Measurements from ENCODE around the gene AGAP1. TPM values are rescaled to one million over a fixed set of nuclear protein-coding genes. Genes with fewer than 3 reads are reported as not detected.

The AGAP1 gene
- polyA plus RNA-seq, 4 donors: 17.5 to 19.9 (median 19.3) TPM

DNA sequence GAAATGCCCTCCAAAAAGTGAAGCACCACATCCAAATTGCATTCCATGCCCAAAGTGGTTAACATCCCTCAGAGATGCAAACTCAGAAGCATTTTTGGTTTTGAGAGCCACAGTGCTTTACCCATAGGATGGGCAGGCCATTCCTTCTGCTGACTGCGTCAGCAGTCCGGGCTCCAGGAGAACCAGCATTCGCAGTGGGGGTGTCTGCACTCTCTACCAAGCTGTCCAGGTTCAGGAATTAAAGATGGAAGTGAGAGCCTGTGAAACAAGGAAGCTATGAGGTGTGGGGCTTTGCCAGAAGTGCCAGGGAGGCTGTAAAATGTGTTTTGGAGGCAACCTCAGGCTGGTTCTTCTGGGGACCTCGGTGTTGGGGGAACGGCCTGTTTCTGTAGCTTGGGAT, 205.7 kb downstream of the AGAP1 start:
- DNase-seq (ENCODE audit: low read depth in 4 of 4, low spot score in 3 of 4): no peak

DNA sequence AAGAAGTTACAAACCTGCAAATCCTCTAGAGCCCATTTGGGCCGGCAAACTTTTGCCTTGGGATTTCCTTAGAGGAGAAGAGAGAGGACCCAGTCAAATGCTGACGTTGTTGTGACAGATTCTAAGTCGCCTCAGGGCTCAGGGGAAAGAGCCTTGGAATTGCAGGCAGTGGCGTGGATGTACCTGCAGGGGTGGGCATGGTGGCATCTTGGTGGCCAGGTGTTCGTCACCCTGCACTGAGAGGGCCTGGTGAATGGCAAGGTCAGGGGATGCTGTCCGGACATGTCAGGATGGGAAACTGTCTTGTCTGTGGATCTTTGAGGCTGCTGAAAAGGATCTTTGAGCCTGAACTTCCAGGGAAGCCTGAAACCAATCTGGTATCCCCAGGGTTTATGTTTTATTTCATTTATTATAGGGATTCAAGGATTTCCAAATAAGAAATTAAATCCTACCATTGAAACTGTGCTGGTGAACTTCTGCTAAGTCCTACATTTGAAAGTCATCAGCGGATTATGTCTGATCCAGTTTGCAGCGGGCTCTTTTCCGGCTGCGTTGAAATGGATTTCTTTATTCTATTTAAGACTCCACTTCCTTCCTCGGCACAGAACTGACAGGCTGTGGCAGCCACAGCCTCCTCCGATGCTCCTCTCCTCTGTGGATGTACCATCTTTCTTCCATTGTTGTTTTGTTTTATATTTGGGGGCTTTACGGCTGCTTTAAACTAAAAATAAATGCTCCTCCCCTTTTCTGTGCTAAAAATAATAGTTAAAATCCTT, 207.6 kb downstream of the AGAP1 start:
- DNase-seq (ENCODE audit: low read depth in 4 of 4, low spot score in 3 of 4): no peak

DNA sequence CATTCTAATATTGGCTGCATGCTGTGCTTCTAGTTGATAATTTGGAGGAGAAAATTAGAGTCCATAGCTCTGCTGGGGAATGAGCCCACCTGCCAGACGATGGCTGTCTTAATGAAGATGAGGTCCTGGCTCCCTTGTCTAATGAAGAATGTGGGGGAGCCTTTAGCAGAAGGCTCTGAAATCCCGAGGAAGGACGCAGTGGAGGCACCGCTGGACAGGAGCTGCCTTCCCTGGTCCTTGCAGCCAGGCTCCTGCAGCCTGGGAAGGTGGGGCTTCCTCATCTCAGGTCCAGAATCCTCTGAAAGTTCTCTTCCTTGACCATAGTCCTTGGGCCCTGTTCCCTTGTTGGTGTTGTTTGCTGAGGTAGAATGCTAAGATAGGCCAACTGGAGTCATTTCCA, 208.3 kb downstream of the AGAP1 start:
- no peak for DNase-seq (ENCODE audit: low read depth in 4 of 4, low spot score in 3 of 4)

DNA sequence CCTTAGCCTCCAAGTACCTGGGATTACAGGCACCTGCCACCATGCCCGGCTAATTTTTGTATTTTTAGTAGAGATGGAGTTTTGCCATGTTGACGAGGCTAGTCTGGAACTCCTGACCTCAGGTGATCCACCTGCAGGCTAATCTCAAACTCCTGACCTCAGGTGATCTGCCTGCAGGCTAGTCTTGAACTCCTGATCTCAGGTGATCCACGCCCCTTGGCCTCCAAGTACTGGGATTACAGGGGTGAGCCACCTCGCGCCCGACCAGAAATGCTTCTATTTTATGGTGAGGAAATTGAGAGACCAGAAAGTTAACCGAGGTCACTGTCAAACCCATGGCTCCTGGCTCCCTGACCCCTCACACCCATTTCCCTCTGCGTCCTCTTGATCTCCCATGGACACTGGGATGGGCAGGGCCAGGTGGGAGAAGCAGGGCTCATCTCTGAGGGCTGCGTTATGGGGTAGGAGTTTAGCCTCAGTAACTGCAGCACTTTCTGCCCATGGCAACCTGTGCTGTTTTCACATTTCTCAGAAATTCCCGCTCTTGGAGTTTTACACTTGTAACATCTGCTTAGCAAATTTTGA, 210.0 kb downstream of the AGAP1 start:
- no peak for DNase-seq (ENCODE audit: low read depth in 4 of 4, low spot score in 3 of 4)

DNA sequence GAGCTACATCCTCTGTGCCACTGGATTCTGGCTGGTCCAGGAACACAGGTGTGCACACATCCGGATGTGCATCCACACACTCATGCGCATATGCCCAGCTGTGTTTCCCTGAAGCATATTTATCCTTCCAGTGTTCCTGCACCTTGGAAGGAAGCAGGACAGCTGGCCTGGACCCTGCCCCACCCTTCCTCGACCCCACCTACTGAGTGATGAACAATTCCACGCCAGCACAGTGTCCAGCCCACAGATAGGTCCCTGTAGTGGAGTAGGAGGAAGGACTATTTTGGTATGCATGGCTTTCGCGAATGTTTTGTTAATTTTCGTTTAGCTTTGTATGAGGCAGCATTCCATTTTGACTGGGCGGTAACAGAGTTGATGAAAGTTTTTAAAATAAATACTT, 211.5 kb downstream of the AGAP1 start:
- DNase-seq (ENCODE audit: low read depth in 4 of 4, low spot score in 3 of 4): no peak

DNA sequence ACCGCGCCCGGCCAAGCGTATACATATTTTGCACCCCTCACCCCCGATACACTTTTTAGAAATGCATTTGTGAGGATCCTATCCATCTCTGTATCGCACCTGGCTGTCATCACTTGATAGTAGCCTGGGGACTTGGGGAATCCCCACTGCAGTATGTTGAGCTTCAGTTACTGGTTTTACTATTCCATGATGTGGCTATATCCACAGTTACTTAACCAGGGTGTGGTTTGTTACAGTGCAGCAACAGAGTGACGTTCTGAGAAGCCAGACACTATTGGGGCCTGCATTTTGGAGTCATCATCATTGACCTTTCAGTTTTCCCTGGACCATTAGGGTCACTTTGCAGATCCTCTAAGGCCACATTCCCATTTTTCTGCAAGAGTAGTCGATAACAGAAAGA, 212.7 kb downstream of the AGAP1 start:
- DNase-seq (ENCODE audit: low read depth in 4 of 4, low spot score in 3 of 4): no peak

DNA sequence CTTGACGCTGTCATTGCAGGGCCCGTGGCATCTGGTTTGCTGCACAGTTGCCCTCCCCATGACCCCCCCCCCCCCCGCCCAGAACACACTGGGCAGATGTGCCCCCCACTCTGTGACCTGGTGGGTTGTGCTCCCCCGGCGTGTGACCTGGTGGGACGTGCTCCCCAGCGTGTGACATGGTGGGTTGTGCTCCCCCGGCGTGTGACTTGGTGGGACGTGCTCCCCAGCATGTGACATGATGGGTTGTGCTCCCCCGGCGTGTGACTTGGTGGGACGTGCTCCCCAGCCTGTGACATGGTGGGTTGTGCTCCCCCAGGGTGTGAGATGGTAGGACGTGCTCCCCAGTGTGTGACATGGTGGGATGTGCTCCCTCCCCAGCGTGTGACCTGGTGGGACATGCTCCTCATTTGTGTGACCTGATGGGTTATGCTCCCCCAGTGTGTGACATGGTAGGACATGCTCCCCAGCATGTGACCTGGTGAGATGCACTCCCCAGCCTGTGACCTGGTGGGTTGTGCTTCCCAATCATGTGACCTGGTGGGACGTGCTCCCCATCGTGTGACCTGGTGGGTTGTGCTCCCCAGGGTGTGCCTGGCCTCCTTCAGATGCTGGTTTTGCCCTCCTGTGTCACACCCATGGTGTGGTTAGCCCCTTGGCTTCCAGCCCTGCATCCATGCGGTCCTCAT, 213.7 kb downstream of the AGAP1 start:
- DNase-seq (ENCODE audit: low read depth in 4 of 4, low spot score in 3 of 4): no peak

DNA sequence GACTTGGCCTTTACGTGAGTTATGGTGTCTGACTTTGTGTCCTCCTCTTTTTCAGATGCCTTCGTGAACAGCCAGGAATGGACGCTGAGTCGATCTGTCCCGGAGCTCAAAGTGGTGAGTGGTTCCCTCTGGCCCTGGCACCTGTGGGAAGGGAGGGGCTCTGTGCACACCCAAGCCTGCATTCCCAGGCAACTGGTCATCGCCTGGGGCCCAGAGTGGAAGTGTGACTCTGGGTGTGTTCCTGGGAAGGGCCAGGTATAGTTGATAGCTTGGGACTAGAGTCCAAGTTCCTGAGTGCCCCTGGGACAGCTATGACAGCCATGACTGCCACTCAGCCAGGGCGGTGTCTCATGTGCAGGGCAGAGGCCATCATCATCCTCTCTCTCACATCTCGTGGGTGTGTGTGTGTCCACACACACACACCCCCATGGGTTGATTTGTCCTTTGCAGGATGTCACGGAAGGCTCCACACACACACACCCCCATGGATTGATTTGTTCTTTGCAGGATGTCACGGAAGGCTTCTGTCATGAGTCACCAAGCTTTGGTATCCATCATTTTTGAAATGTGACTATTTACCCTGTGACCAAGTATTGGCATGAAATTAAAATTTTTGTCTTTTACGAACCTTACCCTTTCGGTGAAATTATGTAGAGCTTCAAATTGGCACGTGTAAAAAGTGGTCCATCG, 215.4 kb downstream of the AGAP1 start:
- DNase-seq (ENCODE audit: low read depth in 4 of 4, low spot score in 3 of 4): no peak

DNA sequence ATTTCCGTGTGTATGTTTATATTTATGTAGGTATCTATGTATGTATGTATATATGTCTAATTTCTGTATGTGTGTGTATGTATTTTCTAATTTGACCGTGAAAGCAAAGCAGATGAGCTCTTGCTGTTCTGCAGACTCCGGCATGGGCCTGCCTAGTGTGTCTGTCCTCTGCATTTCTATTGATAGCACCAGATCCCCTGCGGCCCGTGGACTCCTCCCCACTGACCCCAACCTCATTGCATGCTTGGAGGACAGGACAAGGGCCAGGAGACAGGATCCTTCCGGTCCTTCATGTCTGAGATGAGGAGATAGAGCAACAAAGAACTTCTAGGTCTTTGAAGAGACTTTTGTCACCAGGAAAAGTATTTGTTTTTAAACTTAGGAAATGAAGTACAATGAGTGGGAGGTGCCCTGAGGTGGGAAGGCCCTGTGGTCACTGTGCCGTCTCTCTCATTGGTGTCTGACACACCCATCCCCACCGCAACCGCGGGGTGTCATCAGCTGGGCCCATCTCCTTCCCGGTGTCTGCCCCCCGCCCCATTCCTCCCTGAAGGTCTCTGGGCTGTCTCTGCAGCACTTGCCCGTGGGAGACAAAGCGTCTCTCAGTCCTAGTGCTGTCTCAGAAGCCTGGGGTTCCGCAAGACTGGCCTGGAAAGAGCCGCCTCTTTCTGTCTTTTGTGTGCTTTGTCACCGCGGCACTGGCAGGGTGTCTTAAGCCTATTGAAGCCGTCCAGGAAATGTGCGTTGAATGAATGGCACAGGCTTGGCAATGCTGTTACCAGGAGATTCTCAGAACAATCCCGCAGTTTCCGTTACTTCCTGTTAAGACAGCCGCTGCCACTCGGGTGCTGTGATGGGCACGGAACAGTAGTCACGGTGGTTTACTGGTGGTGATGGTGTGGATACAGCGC, 216.4 kb downstream of the AGAP1 start:
- DNase-seq (ENCODE audit: low read depth in 4 of 4, low spot score in 3 of 4): no peak

DNA sequence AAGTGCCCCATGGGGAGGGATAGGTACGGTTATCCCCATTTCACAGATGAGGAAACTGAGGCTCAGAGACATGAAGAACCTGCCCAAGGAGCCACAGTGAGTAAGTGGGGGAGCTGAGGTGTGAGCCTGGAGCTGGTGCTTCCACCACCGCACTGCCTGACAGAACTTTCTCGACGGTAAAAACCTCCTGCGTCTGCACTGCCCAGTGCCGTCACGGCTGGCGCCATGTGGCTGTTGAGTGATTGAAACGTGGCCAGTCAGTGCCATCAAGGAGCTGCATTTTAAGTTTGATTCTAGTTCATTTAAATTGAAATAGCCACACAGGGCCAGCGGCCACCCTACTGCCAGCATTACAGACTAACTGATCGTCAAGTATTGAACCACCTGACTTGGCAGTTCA, 217.1 kb downstream of the AGAP1 start:
- DNase-seq (ENCODE audit: low read depth in 4 of 4, low spot score in 3 of 4): no peak

DNA sequence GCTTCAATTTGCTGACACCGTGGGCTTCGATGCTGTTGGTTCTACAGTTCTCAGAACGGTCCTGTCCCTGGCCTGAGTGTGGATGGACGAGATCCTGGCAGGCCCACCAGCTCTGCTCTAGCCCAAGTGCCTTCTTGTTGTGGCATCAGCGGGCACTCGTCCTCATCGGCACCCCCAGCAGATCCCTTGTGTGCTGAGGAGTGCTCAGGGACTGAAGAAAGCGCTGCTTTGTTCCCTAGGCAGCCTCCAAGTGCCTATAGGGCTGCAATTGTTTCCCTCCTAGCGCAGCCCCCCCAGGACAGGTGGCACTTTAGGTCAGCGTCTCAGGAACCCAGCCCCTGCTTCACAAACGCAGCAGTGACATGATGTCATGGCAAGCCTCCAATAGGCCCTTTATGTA, 217.7 kb downstream of the AGAP1 start:
- DNase-seq (ENCODE audit: low read depth in 4 of 4, low spot score in 3 of 4): no peak

DNA sequence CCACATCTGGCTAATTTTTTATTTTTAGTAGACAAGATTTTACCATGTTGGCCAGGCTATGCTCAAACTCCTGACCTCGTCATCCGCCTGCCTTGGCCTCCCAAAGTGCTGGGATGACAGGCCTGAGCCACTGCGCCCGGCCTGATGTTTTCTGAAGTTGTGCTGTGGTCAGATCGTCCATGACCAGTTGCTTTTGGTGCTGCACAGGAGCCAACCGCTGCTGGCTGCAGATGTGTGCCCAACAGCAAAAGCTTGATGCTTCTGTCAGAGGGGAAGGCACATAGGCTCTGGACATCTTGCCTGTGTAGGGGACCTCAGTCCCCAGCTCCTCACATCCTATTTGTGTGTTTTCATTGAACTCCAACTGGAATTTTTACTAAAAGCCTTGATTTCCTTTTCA, 218.3 kb downstream of the AGAP1 start:
- DNase-seq (ENCODE audit: low read depth in 4 of 4, low spot score in 3 of 4): no peak

DNA sequence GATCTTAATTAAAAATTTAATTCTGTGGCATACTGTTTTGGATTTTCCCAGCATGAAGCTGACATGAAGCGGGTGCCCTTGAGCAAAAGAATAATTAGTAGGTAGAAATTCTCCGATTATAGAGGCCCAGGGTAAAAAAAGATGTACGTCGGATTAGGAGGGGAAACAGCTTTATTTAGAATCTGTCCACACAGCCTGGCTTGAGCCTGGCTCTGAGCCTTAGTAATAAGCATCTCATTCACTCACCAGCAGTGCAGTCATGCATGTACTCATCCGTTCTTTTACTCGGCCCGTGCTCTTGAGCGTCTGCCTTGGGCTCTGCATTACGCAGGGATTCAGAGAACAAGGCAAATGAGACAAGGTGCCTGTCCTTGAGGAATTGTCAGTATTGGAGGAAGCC, 219.3 kb downstream of the AGAP1 start:
- no peak for DNase-seq (ENCODE audit: low read depth in 4 of 4, low spot score in 3 of 4)

DNA sequence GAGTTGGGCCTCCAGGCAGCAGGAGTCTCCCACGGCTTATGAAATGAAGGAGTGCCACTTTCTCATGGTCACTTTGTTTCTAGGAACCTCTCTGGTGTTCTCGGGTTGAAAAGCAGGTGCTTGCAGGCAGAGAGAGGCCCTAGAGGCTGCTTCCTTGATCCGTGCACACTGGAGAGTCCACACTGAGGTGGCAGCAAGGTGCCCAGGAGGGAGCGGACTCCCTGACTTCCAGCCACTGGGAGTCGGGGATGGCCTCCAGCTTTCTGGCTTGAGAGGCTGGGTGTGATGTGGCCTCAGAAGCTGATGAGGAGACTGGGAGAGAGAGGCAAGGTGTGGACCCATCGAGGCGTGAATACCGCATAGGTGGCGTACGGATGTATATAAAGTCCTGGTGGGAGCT, 221.8 kb downstream of the AGAP1 start:
- DNase-seq (ENCODE audit: low read depth in 4 of 4, low spot score in 3 of 4): no peak

DNA sequence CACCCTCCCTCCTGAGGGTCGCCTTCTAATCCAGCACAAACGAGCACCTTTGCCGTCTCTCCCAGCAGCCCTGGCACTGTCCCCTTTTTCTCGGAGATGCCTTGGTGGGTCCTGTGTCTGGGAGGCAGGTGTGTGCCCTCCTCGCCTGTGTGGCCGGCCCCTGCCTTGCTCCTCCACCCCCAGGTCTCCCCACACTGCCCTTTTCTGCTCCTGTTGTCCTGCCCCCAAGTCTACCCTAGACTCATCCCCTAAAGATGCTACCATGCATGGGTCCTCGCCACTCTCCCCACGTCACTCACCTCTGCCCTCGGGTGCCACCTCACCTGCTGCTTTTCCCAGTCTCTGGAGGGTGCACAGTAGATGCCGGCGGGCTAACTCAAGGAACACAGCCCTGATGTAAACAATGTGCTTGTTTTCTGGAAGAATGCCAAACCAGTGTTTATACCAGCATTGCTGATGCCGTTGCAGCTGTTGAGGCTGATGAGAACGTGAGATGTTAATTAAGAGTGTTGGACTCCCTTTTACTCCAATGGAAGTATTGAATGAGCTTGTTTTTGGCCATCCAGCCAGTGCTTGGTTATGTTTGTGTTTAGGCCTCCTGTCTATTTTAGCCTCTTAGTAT, 223.1 kb downstream of the AGAP1 start:
- no peak for DNase-seq (ENCODE audit: low read depth in 4 of 4, low spot score in 3 of 4)

DNA sequence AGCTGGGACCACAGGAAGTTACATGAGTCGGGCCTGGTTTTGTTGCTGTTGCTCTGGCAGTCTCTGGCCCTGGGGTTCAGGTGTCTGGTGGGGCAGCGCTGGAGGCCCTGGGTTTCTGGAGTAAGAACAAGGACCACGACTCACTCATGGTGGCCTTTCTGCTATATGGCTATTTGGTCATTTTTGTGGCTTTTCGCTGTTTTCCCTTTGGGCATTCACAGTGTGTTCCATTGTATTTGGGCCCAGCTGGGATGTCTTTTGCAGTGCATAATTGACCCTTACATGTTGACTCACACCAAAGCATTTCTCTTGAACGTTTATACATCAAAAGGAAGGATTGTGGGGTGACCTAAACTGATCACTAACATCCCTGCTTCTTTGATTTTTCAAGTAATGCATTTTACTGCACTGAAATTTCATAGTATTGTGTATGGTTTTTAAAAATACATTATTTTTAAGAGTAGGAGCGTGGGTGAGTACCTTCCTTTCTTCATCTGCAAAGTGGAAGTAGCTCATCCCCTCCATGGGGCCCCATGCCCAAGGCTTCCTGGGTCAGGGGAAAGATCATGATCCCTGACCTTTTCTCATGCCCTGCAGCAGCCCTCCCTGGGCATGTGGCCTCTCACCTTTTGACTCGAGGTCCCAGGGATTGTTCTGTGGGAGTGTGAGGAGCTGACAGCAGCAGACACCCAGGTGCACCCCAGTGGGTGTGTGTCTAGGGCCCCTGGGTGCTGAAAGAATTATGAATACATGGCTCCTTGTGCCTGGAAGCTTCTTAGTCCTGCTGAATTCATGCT, 225.5 kb downstream of the AGAP1 start:
- no peak for DNase-seq (ENCODE audit: low read depth in 4 of 4, low spot score in 3 of 4)

DNA sequence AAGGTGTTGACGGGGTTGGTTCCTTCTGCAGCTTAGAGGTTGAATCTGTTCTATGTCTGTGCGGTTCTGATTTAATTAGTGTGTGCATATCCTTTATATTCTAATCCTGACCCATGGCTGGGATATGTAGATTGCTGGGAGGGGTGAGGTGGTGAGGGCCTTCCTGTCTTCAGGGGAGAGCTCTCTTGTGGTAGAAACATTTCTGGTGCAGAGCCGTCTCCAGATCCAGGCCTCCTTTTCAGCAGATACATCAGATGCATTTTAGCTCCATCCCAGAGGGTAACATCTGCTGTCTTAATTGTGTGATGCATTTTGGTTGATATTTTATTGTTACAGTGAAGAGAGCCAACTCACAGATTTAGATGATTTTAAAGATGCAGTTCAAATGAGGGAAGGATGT, 227.8 kb downstream of the AGAP1 start:
- no peak for DNase-seq (ENCODE audit: low read depth in 4 of 4, low spot score in 3 of 4)

DNA sequence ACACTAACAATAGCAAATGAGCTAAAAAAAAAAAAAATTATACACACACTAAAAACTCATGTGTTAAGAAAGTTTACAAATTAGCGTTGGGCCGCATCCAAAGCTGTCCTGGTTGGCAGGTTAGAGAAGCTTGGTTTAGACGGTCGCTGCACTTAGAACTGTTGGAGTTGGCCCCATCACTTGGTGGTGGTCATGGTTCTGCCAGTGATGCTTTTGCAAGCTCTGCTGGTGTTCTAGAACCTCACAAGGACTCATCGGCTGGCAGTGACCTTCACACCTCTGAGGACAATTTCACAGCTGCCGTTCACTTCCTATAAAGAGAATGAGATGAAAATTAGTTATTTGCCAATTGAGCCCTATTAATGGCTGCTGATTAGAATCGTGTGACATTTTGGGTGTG, 229.0 kb downstream of the AGAP1 start:
- no peak for DNase-seq (ENCODE audit: low read depth in 4 of 4, low spot score in 3 of 4)

DNA sequence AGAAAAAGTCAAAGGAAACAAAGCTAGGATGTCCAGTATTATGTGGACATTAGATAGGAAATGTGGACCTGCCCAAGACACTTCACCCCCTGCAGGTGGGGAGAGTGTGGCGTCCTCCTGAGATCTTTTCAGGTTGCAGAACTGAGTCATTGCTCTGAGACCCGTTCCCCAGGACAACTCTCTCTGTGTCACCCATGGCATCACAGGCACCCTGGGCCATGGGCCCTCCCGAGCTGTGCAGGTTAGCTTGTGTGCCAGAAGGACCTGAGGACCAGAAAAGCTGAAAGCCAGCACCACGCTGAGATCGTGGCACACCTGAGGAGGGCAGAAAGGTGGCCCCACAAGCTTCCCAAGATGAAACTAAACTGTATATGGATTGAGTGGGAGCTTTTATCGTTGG, 229.5 kb downstream of the AGAP1 start:
- DNase-seq (ENCODE audit: low read depth in 4 of 4, low spot score in 3 of 4): no peak

Measured in left renal pelvis (tissue), 4 donors.